Nephron progenitor cell (in vitro differentiated cells): ENCODE data around the gene VSIG10L.

Experiments used
- DNase-seq: peaks from one replicate; pipeline ENCODE4 v3.0.0; 2021
- H3K27ac Mint-ChIP-seq: 2 replicates; pipeline ENCODE4 v1.8.0; 2021; ENCODE audit warnings: mild to moderate bottlenecking, moderate library complexity, mixed read lengths
- H3K27me3 Mint-ChIP-seq: 2 replicates; pipeline ENCODE4 v1.8.0; 2021; ENCODE audit warnings: mild to moderate bottlenecking, low read depth, mixed read lengths; ENCODE audit not compliant: poor library complexity
- H3K36me3 Mint-ChIP-seq: 2 replicates; pipeline ENCODE4 v1.8.0; 2021; ENCODE audit warnings: low read depth, mixed read lengths
- H3K4me1 Mint-ChIP-seq: 2 replicates; pipeline ENCODE4 v1.8.0; 2021; ENCODE audit warnings: mixed read lengths
- H3K4me3 Mint-ChIP-seq: 2 replicates; pipeline ENCODE4 v1.8.0; 2021; ENCODE audit warnings: mild to moderate bottlenecking, moderate library complexity, mixed read lengths
- H3K9me3 Mint-ChIP-seq: 2 replicates; pipeline ENCODE4 v1.8.0; 2021; ENCODE audit warnings: mild to moderate bottlenecking, moderate library complexity, mixed read lengths
- TF ChIP-seq, protein P1 (sequence below): fragments of 200-600 bp; sonication (generic); IDR thresholded peaks from 2 replicates; pipeline ENCODE4 v1.5.0; 2021; ENCODE audit warnings: antibody characterized with exemption

The VSIG10L gene

DNA sequence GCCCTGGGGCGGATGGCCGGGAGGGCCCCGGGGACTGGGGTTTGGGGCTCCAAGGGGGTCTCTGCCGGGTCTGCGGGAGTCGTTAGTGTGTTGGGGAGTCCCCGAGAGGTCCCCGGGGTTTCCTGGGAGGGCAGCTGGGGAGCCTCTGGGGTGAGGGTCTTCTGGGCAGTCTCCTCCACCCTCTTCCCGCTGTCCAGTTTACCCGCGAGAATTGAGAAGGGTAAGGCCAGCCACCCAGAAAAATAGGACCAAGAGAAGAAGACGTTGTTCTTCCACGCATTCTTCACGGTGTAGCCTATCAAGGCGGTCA lies 25.3 kb upstream of the VSIG10L start:
- H3K36me3 Mint-ChIP-seq: no peaks in the 10 kb centered on the region
- TF ChIP-seq, protein P1, sequence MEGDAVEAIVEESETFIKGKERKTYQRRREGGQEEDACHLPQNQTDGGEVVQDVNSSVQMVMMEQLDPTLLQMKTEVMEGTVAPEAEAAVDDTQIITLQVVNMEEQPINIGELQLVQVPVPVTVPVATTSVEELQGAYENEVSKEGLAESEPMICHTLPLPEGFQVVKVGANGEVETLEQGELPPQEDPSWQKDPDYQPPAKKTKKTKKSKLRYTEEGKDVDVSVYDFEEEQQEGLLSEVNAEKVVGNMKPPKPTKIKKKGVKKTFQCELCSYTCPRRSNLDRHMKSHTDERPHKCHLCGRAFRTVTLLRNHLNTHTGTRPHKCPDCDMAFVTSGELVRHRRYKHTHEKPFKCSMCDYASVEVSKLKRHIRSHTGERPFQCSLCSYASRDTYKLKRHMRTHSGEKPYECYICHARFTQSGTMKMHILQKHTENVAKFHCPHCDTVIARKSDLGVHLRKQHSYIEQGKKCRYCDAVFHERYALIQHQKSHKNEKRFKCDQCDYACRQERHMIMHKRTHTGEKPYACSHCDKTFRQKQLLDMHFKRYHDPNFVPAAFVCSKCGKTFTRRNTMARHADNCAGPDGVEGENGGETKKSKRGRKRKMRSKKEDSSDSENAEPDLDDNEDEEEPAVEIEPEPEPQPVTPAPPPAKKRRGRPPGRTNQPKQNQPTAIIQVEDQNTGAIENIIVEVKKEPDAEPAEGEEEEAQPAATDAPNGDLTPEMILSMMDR: no peak
- peaks cover 67% of the 10 kb centered on the region for H3K4me1 Mint-ChIP-seq
- peaks cover 4% of the 10 kb centered on the region for H3K27me3 Mint-ChIP-seq
- H3K27ac Mint-ChIP-seq: peak overlapping the region; percentile 100
- peak overlapping the region; percentile 99 for H3K4me3 Mint-ChIP-seq
- H3K9me3 Mint-ChIP-seq: no peaks in the 10 kb centered on the region
- peak; percentile 43 for DNase-seq

DNA sequence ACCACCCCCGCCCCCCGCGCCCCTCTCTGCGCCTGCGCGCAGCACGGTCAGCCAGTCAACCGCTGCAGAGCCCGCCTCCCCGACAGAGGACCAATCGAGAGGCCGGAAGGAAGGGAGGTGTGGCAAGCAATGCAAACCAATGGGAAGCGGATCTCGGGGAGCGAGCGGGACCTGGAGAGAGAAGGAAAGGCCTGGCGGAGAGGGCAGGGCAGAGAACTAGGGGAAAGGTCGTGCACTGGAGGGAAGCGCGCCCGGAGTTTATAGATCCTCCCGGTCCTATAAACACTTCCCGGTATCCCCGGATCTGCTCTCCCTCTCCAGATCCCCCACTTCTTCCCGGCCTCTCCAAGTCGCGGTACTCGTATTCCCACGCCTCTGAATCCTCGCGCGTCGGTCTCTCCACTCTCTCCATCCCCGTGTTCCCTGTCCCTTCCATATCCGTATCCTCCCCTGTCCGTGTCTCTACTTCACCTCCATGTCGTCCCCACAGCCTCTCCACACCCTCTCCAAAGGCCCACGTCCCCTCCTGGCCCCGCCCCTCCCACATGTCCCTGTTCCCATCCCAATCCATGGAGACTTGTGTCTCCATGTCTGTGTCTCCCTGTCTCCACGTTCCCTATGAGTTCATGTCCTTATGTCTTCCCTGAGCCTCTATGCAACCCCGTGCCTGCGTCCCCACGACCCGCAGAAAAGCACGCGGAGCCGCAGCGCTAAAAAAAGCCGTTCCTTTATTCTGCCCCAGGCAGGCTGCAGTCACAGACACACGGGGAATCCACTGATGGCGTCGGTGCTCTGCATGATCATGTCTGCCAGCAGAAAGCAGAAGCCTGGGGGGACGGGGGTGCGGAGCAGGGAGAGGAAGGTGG lies 24.7 kb upstream of the VSIG10L start:
- H3K27me3 Mint-ChIP-seq: peaks cover 4% of the 10 kb centered on the region
- H3K36me3 Mint-ChIP-seq: no peaks in the 10 kb centered on the region
- peak overlapping the region; percentile 99 for H3K4me3 Mint-ChIP-seq
- peak; percentile 96 for DNase-seq
- H3K4me1 Mint-ChIP-seq: peaks cover 66% of the 10 kb centered on the region
- H3K9me3 Mint-ChIP-seq: no peaks in the 10 kb centered on the region
- peak overlapping the region; percentile 100 for H3K27ac Mint-ChIP-seq
- TF ChIP-seq, protein P1: no peak

DNA sequence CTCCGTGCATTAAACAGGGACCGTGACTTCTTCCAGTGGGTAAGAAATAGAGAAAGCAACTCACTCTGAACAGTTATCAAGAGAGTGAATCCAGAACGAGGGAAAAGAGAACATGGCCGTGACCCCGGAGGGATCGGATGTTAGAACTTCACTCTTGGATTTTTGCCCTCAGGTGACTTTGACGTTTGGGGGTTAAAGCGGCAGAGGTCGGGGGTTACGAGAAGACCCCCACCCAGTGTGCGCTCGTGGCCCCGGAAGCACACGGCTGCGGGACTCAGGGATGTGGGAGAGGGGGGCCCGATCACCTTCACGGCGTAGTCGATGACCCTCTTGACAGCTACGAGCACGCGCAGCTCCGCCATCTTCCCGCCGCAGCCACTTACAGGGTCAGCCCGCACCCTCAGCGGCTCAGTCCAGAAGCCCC lies 24.0 kb upstream of the VSIG10L start, which contains the start of gene ETFB:
Gene ETFB (minus strand): TSS at position 424 of the 424 bp plus-strand sequence. CDS start 62 bp downstream, at position 362.
- TF ChIP-seq, protein P1: no peak
- H3K4me1 Mint-ChIP-seq: peaks cover 61% of the 10 kb centered on the region
- no peak for DNase-seq

DNA sequence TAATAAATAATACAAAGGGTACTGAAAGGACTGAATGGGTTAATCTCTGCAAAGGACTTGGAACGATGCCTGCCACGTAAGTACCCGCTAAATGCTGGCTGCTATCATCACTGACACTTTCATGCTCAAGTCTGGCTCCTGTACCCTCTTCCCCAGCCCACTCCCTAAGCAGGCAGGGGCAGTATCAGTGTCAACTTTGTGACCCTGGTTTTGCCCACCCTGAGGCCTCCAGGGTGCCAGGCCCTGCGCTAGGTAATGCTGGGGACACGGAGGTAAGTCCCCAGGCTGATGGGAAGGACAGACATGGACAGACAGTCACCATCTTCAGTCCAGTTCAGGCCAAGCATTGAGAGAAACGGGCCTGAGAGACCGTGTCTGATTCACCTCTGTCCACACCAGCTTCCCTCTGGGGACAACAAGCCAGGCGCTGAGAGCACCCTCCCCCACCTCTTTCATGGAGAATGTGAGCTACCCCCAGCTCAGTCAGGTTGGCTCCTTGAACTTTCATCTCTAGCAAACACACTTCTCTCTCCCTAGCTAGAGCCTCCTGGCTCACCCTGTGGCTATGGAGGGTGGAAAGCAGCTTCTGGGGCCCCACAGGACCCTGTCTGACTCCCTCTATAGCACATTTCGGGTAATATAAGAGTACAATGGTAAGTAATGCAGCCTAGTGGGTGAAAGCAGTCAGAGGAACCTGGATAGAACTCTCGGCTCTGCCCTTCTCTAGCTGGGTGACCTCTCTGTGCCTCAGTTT lies 23.4 kb upstream of the VSIG10L start:
- no peak for DNase-seq
- Mint-ChIP-seq H3K9me3 (no peaks in the 10 kb centered on the region), H3K4me1 (peaks cover 55% of the 10 kb centered on the region), H3K27me3 (no peaks in the 10 kb centered on the region), H3K4me3 (peak overlapping the region; percentile 99), H3K36me3 (no peaks in the 10 kb centered on the region), H3K27ac (peak overlapping the region; percentile 87)
- TF ChIP-seq, protein P1: no peak

More for the DNA sequence above, 24.0 kb upstream of the VSIG10L start, which contains the start of gene ETFB:
- peak within 1 kb of the TSS; percentile 100 for H3K27ac Mint-ChIP-seq
- no peaks in the 10 kb centered on the region for H3K36me3 Mint-ChIP-seq
- H3K4me3 Mint-ChIP-seq: peak within 1 kb of the TSS; percentile 99
- no peaks in the 10 kb centered on the region for H3K9me3 Mint-ChIP-seq
- H3K27me3 Mint-ChIP-seq: peaks cover 4% of the 10 kb centered on the region

DNA sequence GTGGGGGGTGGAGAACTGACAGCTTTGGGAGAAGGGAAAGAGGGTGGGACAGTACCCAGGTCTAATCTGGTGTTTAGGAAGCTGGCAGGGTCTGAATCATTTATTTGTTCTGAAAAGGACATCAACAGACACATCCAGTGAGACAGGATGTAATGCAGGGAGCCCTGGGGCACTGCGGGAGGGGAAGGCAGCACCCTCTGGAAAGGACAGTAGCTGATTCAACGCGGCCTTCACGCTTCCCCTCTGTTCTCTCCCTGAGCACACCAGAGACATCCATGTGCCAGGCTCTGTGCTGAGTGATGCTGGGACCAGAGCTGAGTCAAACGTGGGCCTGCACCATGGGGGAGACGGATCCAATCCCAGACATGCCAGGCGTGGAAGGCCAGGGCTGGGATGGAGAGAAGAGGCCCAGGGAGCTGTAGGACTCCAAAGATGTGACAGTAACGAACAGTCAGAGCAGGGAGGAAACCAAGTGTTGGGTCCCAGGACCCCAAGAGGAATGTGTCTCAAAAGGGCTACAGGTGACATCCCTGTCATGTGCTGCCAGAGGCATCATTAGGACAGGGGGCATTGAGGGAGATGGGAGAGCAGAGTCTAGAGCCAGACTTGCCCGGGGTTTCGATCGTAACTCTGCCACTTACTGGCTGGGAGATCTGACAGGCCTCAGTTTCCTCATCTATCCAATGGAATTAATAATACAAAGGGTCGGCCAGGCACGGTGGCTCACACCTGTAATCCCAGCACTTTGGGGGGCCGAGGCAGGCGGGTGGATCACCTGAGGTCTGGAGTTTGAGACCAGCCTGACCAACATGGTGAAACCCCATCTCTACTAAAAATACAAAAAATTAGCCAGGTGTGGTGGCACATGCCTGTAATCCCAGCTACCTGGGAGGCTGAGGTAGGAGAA lies 22.5 kb upstream of the VSIG10L start:
- no peak for DNase-seq
- TF ChIP-seq, protein P1: no peak
- H3K4me3 Mint-ChIP-seq: peak overlapping the region; percentile 56
- peak overlapping the region; percentile 19 for H3K27ac Mint-ChIP-seq
- H3K9me3 Mint-ChIP-seq: no peaks in the 10 kb centered on the region
- peaks cover 53% of the 10 kb centered on the region for H3K4me1 Mint-ChIP-seq
- no peaks in the 10 kb centered on the region for H3K27me3 Mint-ChIP-seq
- H3K36me3 Mint-ChIP-seq: no peaks in the 10 kb centered on the region
